ENCODE data around the gene TBCD.
"Not testable (repeated sequence)": the region's sequence is repeated elsewhere in the genome, so short reads cannot be mapped to it uniquely, and the experiment has no call there.

The TBCD gene

GRCh38 chr17:82743344-82744219 is 8.3 kb upstream of the TBCD start:
- Mint-ChIP-seq H3K4me1 (ENCODE audit: low read depth) (no peaks in the 10 kb centered on the region), H3K36me3 (ENCODE audit: low read depth) (peaks cover 23% of the 10 kb centered on the region), H3K27ac (no peak overlapping the region), H3K4me3 (no peak overlapping the region), H3K9me3 (peaks cover 28% of the 10 kb centered on the region), H3K27me3 (ENCODE audit: low read depth) (no peaks in the 10 kb centered on the region)

GRCh38 chr17:82744736-82745135 is 7.1 kb upstream of the TBCD start:
- H3K36me3 Mint-ChIP-seq (ENCODE audit: low read depth): peaks cover 23% of the 10 kb centered on the region
- peaks cover 27% of the 10 kb centered on the region for H3K9me3 Mint-ChIP-seq
- H3K27me3 Mint-ChIP-seq (ENCODE audit: low read depth): not testable (repeated sequence)

DNA sequence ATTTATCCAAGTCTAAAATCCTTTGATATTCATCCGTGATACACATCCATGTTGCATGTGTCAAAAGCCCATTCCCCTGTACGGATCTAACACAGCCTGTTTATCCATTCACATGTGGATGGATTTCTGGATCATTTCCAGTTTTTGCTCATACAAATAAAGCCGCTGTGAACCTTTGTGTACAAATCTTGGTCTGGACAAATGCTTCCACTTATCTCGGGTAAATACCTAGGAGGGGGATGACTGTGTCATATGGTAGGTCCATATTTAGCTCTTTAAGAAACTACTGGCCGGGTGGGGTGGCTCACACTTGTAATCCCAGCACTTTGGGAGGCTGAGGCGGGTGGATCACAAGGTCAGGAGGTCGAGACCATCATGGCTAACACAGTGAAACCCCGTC is 6.3 kb upstream of the TBCD start:
- Mint-ChIP-seq H3K36me3 (ENCODE audit: low read depth) (peaks cover 16% of the 10 kb centered on the region), H3K27me3 (ENCODE audit: low read depth) (no peaks in the 10 kb centered on the region), H3K9me3 (peaks cover 19% of the 10 kb centered on the region), H3K4me1 (ENCODE audit: low read depth) (no peaks in the 10 kb centered on the region), H3K4me3 (no peak overlapping the region), H3K27ac (no peak overlapping the region)

More at GRCh38 chr17:82744736-82745135, 7.1 kb upstream of the TBCD start:
- H3K4me3 Mint-ChIP-seq; H3K27ac Mint-ChIP-seq; H3K4me1 Mint-ChIP-seq (ENCODE audit: low read depth): not testable (repeated sequence)

DNA sequence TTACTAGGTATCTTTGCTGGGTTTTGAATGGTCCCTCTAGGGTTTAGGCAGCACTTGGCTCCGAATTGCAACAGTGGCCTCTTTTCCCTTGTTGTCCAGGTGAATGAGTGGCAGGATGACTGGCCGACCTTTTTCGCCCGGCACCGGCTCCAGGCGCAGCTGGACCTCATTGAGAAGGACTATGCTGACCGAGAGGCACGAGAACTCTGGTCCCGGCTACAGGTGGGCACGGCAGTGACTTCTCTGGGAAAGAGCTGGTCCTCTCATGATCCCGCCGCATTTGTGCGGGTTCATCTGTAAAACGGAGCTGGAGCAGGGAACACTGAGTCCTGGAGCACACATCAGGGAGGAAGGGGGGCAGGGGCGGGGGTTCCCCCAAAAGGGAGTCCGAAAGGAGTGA is 3.1 kb upstream of the TBCD start:
- H3K27ac Mint-ChIP-seq: no peak overlapping the region
- H3K36me3 Mint-ChIP-seq (ENCODE audit: low read depth): no peaks in the 10 kb centered on the region
- no peaks in the 10 kb centered on the region for H3K27me3 Mint-ChIP-seq (ENCODE audit: low read depth)
- H3K4me1 Mint-ChIP-seq (ENCODE audit: low read depth): peaks cover 10% of the 10 kb centered on the region
- H3K4me3 Mint-ChIP-seq: no peak overlapping the region
- peaks cover 4% of the 10 kb centered on the region for H3K9me3 Mint-ChIP-seq

DNA sequence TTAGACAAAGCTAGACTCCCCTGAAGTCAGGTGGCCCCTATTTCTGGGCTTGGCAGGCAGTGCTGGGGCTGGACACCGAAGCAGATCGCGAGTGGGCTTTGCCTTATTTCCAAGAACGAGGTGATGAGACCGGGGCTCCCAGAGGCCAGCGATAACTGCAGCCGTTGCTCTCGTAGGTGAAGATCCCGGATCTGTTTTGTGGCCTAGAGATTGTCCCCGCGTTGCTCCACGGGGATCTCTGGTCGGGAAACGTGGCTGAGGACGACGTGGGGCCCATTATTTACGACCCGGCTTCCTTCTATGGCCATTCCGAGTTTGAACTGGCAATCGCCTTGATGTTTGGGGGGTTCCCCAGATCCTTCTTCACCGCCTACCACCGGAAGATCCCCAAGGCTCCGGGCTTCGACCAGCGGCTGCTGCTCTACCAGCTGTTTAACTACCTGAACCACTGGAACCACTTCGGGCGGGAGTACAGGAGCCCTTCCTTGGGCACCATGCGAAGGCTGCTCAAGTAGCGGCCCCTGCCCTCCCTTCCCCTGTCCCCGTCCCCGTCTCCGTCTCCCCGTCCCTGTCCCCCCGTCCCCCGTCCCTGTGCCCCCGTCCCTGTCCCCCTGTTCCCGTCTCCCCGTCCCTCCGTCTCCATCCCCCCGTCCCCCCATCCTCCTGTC is 1.5 kb upstream of the TBCD start:
- Mint-ChIP-seq H3K27ac (no peak overlapping the region), H3K27me3 (ENCODE audit: low read depth) (no peaks in the 10 kb centered on the region), H3K9me3 (peaks cover 4% of the 10 kb centered on the region), H3K36me3 (ENCODE audit: low read depth) (no peaks in the 10 kb centered on the region), H3K4me3 (peak overlapping the region; percentile 67), H3K4me1 (ENCODE audit: low read depth) (peaks cover 23% of the 10 kb centered on the region)

GRCh38 chr17:82751171-82751570 is 694 bp upstream of the TBCD start:
- Mint-ChIP-seq H3K27me3 (ENCODE audit: low read depth) (no peaks in the 10 kb centered on the region), H3K4me1 (ENCODE audit: low read depth) (peaks cover 28% of the 10 kb centered on the region), H3K36me3 (ENCODE audit: low read depth) (peaks cover 2% of the 10 kb centered on the region), H3K9me3 (peaks cover 2% of the 10 kb centered on the region), H3K4me3 (no peak overlapping the region), H3K27ac (no peak overlapping the region)

GRCh38 chr17:82752371-82753200 is 721 bp downstream of the TBCD start:
- Mint-ChIP-seq H3K27ac (peak overlapping the region; percentile 45), H3K4me3 (peak overlapping the region; percentile 80), H3K9me3 (no peaks in the 10 kb centered on the region), H3K4me1 (ENCODE audit: low read depth) (peaks cover 28% of the 10 kb centered on the region), H3K27me3 (ENCODE audit: low read depth) (no peaks in the 10 kb centered on the region), H3K36me3 (ENCODE audit: low read depth) (peaks cover 2% of the 10 kb centered on the region)

DNA sequence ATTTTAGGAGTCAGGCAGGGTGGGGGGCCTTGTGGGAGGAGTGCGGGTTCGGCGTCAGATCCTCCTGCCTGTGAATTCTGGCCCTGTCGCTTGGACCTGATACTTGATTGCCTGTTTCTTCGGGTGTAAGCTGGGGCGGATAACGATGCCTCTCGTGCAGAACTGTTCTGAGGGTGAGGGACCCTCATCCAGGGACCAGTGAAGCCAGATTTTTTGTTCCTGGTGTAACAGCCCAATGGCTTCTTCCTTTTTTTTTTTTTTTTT is 1.3 kb downstream of the TBCD start:
- Mint-ChIP-seq H3K4me1 (ENCODE audit: low read depth) (peaks cover 28% of the 10 kb centered on the region), H3K36me3 (ENCODE audit: low read depth) (peaks cover 2% of the 10 kb centered on the region), H3K9me3 (no peaks in the 10 kb centered on the region), H3K27me3 (ENCODE audit: low read depth) (no peaks in the 10 kb centered on the region), H3K27ac (no peak overlapping the region), H3K4me3 (peak overlapping the region; percentile 80)

GRCh38 chr17:82754297-82755208 is 2.7 kb downstream of the TBCD start:
- peaks cover 28% of the 10 kb centered on the region for H3K4me1 Mint-ChIP-seq (ENCODE audit: low read depth)
- no peak overlapping the region for H3K4me3 Mint-ChIP-seq

DNA sequence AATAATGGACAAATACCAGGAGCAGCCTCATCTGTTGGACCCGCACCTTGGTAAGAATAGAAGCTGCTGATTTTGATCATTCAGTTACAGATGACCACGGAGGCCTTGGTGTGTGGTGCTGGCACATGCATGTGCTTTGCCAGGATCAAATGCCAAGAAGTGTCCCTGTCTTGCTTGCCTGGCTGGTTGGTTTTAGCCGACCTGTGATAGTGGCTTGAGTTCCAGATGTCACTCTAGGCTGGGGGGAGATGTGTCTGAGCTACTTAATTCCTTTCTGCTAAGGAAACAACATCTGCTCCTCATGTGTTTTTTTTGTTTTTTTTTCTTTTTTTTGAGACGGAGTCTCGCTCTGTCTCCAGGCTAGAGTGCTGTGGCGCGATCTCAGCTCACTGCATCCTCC is 4.3 kb downstream of the TBCD start:
- Mint-ChIP-seq H3K4me1 (ENCODE audit: low read depth) (peaks cover 28% of the 10 kb centered on the region), H3K27me3 (ENCODE audit: low read depth) (no peaks in the 10 kb centered on the region), H3K9me3 (no peaks in the 10 kb centered on the region), H3K27ac (no peak overlapping the region), H3K4me3 (no peak overlapping the region), H3K36me3 (ENCODE audit: low read depth) (peaks cover 3% of the 10 kb centered on the region)

More at GRCh38 chr17:82754297-82755208, 2.7 kb downstream of the TBCD start:
- peaks cover 2% of the 10 kb centered on the region for H3K36me3 Mint-ChIP-seq (ENCODE audit: low read depth)
- H3K27ac Mint-ChIP-seq: peak overlapping the region; percentile 3
- H3K9me3 Mint-ChIP-seq: no peaks in the 10 kb centered on the region
- H3K27me3 Mint-ChIP-seq (ENCODE audit: low read depth): no peaks in the 10 kb centered on the region

- Mint-ChIP-seq H3K4me1 (ENCODE audit: low read depth) (peaks cover 8% of the 10 kb centered on the region), H3K4me3 (no peak overlapping the region), H3K27ac (no peak overlapping the region), H3K36me3 (ENCODE audit: low read depth) (peaks cover 32% of the 10 kb centered on the region), H3K9me3 (no peaks in the 10 kb centered on the region), H3K27me3 (ENCODE audit: low read depth) (no peaks in the 10 kb centered on the region)
Observed at GRCh38 chr17:82765371-82765770, 13.5 kb downstream of the TBCD start.

DNA sequence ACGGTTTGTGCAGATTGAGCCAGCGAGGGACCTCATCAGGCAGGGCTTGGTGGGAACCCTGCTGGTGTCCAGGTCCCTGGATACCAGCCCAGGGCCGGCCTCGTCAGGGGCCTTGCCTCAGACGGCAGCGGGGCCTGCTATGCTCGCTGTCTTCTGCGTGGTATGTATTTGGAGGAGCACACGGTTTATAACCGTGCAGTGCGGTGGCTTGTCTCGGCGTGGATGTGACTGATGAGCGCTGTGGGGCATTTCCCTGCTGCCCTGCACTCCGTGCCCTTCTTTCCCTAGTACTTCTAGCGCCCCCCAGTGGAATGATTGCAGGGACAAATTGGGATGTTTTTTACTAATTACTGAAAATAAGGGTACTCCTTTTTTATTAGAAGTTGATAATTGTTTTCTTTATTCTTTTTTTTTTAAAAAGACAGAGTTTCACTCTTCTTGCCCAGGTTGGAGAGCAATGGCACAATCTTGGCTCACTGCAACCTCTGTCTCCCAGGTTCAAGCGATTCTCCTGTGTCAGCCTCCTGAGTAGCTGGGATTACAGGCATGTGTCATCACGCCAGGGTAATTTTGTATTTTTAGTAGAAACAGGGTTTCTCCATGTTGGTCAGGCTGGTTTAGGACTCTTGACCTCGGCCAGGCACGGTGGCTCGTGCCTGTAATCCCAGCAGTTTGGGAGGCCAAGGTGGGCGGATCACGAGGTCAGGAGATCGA is 15.3 kb downstream of the TBCD start:
- H3K27ac Mint-ChIP-seq: peak overlapping the region; percentile 31
- no peaks in the 10 kb centered on the region for H3K27me3 Mint-ChIP-seq (ENCODE audit: low read depth)
- H3K9me3 Mint-ChIP-seq: no peaks in the 10 kb centered on the region
- peaks cover 8% of the 10 kb centered on the region for H3K4me1 Mint-ChIP-seq (ENCODE audit: low read depth)
- H3K36me3 Mint-ChIP-seq (ENCODE audit: low read depth): peaks cover 34% of the 10 kb centered on the region
- no peak overlapping the region for H3K4me3 Mint-ChIP-seq

DNA sequence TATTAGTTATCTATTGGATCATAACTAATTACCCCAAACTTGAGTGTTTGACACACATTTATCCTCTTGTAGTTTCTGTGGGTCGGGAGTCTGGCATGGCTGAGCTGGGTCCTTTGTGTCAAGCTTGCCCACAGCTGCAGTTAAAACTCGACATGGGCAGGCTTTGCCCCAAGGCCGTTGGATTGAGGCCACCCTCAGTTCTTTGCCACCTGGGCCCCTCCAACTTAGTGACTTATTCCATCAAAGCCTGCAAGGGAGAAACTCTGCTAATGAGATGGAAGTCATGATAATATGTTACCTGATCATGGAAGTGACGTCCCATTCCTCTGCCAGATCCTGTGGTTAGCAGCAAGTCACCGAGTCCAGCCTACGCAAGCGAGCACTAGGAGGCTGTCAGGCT is 17.2 kb downstream of the TBCD start:
- Mint-ChIP-seq H3K9me3 (no peaks in the 10 kb centered on the region), H3K4me3 (no peak overlapping the region), H3K27me3 (ENCODE audit: low read depth) (no peaks in the 10 kb centered on the region), H3K4me1 (ENCODE audit: low read depth) (peaks cover 7% of the 10 kb centered on the region), H3K36me3 (ENCODE audit: low read depth) (peaks cover 37% of the 10 kb centered on the region), H3K27ac (no peak overlapping the region)
